ENCODE measurements around the gene RAB40C. TPM values are rescaled to one million over a fixed set of nuclear protein-coding genes. Genes with fewer than 3 reads are reported as not detected.

RAB40C gene
- polyA plus RNA-seq, 1 donor (not counting 4 experiments of a cell fraction or from before 2014, with no cell fraction given), result 4.0 TPM

DNA sequence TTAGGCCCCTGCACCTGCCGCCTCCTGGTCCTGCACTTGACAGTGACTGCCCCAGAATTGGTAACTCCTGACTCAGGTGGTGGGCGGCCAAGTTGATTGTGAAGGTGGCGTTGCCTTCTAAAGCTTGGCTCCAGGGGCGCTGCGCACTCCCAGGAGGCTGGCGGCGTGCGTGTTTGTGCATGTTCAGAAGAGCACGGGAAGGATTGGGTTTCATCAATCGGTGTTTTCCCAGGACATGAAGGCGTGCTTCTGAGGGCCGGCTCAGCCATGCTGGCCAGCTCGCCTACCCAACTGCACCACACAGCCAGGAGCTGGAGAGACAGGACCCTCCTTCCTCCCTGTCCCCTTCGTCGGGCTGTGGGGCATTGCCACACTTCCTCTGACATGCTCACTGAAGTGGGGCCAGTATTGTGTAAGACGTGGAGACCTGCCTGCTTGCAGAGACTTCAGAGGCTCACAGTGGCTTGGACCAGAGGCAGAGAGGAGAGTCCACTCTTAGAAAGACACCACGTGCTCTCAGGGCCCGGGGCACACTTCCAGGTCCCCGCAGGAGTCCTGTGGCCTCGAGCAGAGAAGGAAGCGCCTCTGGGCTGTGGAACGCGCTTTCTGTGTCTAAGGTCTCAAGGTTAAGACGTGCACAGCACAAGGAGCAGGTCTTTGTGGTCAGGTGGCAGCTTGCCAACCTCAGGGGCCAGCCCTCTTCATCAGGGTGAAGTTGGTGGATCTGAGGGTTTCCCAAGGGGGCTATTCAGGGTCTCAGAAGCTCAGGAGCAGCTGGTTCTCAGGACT, 2.8 kb downstream of the RAB40C start:
- H3K4me2 ChIP-seq (ENCODE audit: control insufficient read depth, extremely low read depth, insufficient read depth, low read depth, low read length), result peak overlapping the region; percentile 67
- peak; percentile 61 for DNase-seq (ENCODE audit: low read depth, low spot score)
- peaks cover 51% of the 10 kb centered on the region for H3K4me1 ChIP-seq (ENCODE audit: control insufficient read depth, extremely low read depth, insufficient read depth, low read length)
- peaks cover 0 to 1% of the 10 kb centered on the region in 2 experiments for H3K36me3 ChIP-seq (ENCODE audit: control insufficient read depth in 2 of 2, extremely low read depth in 1 of 2, insufficient read depth in 2 of 2, low read length in 2 of 2)
- peaks cover 12% of the 10 kb centered on the region for H3K9me1 ChIP-seq (ENCODE audit: control insufficient read depth, extremely low read depth, insufficient read depth, low read length)
- dilution Hi-C loops (cut with MboI; ENCODE audit: extremely low pct_ligation_motif_present, low sequenced_read_pairs), result no loop called here
- peak; percentile 81 for FAIRE-seq
- peaks cover 45% of the 10 kb centered on the region for H3K79me2 ChIP-seq (ENCODE audit: control insufficient read depth, insufficient read depth, low read length)
- peaks cover 46% of the 10 kb centered on the region for H4K20me1 ChIP-seq (ENCODE audit: control insufficient read depth, extremely low read depth, insufficient read depth, low read length)
- H3K27me3 ChIP-seq (ENCODE audit: control insufficient read depth, extremely low read depth, insufficient read depth, low read length), result no peaks in the 10 kb centered on the region
- no peak overlapping the region for H2AFZ ChIP-seq (ENCODE audit: control insufficient read depth, low read length)
- H3K4me3 ChIP-seq (ENCODE audit: control insufficient read depth in 2 of 3, extremely low read depth in 1 of 3, insufficient read depth in 2 of 3, low read depth in 1 of 3, low read length in 3 of 3), result peak overlapping the region in 2 of 3 experiments; percentile 9 to 53
- no peaks in the 10 kb centered on the region for H3K9me3 ChIP-seq (ENCODE audit: control insufficient read depth, low read depth, low read length)
- no peak for TF ChIP-seq EZH2 (IDR thresholded peaks at IDR 0.05; ENCODE audit: low read length)
- TF ChIP-seq, protein P1, sequence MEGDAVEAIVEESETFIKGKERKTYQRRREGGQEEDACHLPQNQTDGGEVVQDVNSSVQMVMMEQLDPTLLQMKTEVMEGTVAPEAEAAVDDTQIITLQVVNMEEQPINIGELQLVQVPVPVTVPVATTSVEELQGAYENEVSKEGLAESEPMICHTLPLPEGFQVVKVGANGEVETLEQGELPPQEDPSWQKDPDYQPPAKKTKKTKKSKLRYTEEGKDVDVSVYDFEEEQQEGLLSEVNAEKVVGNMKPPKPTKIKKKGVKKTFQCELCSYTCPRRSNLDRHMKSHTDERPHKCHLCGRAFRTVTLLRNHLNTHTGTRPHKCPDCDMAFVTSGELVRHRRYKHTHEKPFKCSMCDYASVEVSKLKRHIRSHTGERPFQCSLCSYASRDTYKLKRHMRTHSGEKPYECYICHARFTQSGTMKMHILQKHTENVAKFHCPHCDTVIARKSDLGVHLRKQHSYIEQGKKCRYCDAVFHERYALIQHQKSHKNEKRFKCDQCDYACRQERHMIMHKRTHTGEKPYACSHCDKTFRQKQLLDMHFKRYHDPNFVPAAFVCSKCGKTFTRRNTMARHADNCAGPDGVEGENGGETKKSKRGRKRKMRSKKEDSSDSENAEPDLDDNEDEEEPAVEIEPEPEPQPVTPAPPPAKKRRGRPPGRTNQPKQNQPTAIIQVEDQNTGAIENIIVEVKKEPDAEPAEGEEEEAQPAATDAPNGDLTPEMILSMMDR (optimal IDR thresholded peaks at IDR 0.05 in 1 of 3, IDR thresholded peaks at IDR 0.05 in 1 of 3, conservative IDR thresholded peaks at IDR 0.05 in 1 of 3; ENCODE audit: extremely low read depth in 1 of 3, insufficient read depth in 2 of 3, low read length in 3 of 3), result peak; percentile 84 to 92 (median 89)
- peak overlapping the region; percentile 70 for H3K9ac ChIP-seq (ENCODE audit: control insufficient read depth, extremely low read depth, insufficient read depth, low read length)
- H3K27ac ChIP-seq (ENCODE audit: control insufficient read depth, insufficient read depth, low read length), result peak overlapping the region; percentile 81

DNA sequence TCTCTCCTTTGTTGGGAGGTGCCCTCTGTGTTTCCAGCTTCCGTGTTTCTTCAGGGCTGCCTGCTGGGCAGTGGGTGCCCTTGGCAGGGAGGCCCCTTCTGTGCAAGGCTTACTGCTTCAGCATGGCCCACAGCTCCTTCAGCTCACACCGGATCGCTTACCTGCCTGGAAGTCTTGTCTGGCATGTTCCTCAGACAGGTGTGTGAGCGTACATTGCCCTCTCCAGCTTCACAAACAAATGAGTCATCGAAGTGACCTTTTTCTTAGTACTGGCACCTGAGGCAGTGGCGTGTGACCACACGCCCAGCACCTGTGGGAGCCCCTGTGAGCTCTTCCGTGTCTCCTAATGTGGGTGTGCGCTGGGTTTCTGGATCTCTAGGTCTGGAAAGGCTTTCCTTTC, 3.5 kb downstream of the RAB40C start:
- H4K20me1 ChIP-seq (ENCODE audit: control insufficient read depth, extremely low read depth, insufficient read depth, low read length), result peaks cover 46% of the 10 kb centered on the region
- FAIRE-seq (peak; percentile 87), DNase-seq (ENCODE audit: low read depth, low spot score) (peak; percentile 87)
- H3K27me3 ChIP-seq (ENCODE audit: control insufficient read depth, extremely low read depth, insufficient read depth, low read length), result no peaks in the 10 kb centered on the region
- H2AFZ ChIP-seq (ENCODE audit: control insufficient read depth, low read length), result no peak overlapping the region
- no peaks in the 10 kb centered on the region for H3K9me3 ChIP-seq (ENCODE audit: control insufficient read depth, low read depth, low read length)
- peak overlapping the region; percentile 81 for H3K27ac ChIP-seq (ENCODE audit: control insufficient read depth, insufficient read depth, low read length)
- peaks cover 40% of the 10 kb centered on the region for H3K79me2 ChIP-seq (ENCODE audit: control insufficient read depth, insufficient read depth, low read length)
- no peak for TF ChIP-seq EZH2 (IDR thresholded peaks at IDR 0.05; ENCODE audit: low read length)
- TF ChIP-seq, protein P1 (optimal IDR thresholded peaks at IDR 0.05 in 1 of 3, IDR thresholded peaks at IDR 0.05 in 1 of 3, conservative IDR thresholded peaks at IDR 0.05 in 1 of 3; ENCODE audit: extremely low read depth in 1 of 3, insufficient read depth in 2 of 3, low read length in 3 of 3), result no peak
- peak overlapping the region; percentile 70 for H3K9ac ChIP-seq (ENCODE audit: control insufficient read depth, extremely low read depth, insufficient read depth, low read length)
- peaks cover 0 to 1% of the 10 kb centered on the region in 2 experiments for H3K36me3 ChIP-seq (ENCODE audit: control insufficient read depth in 2 of 2, extremely low read depth in 1 of 2, insufficient read depth in 2 of 2, low read length in 2 of 2)
- H3K4me3 ChIP-seq (ENCODE audit: control insufficient read depth in 2 of 3, extremely low read depth in 1 of 3, insufficient read depth in 2 of 3, low read depth in 1 of 3, low read length in 3 of 3), result peak overlapping the region in 2 of 3 experiments; percentile 9 to 53
- dilution Hi-C loops (cut with MboI; ENCODE audit: extremely low pct_ligation_motif_present, low sequenced_read_pairs), result no loop called here
- peaks cover 44% of the 10 kb centered on the region for H3K4me1 ChIP-seq (ENCODE audit: control insufficient read depth, extremely low read depth, insufficient read depth, low read length)
- H3K9me1 ChIP-seq (ENCODE audit: control insufficient read depth, extremely low read depth, insufficient read depth, low read length), result peaks cover 12% of the 10 kb centered on the region
- peak overlapping the region; percentile 67 for H3K4me2 ChIP-seq (ENCODE audit: control insufficient read depth, extremely low read depth, insufficient read depth, low read depth, low read length)

All from keratinocyte (primary cell).